ENCODE data around the gene SETDB1.
A peak's percentile ranks its signal among the peaks of the same experiment; 100 is the strongest.

Gene SETDB1

GRCh38 chr1:150957666-150958065, 31.5 kb downstream of the SETDB1 start:
- TF ChIP-seq JUND (IDR thresholded peaks at IDR 0.05; ENCODE audit: low read depth) = no peak
- DNase-seq (ENCODE audit: low read depth in 1 of 2, low spot score in 1 of 2) = no peak
- in situ Hi-C loops (cut with HindIII; ENCODE audit: low pct_unique_long_range_greater_than_20kb, low sequenced_read_pairs) = no loop called here

- no peak for DNase-seq (ENCODE audit: low read depth in 1 of 2, low spot score in 1 of 2)
- in situ Hi-C loops (cut with HindIII; ENCODE audit: low pct_unique_long_range_greater_than_20kb, low sequenced_read_pairs) = no loop called here
- TF ChIP-seq JUND (IDR thresholded peaks at IDR 0.05; ENCODE audit: low read depth) = no peak
Observed at GRCh38 chr1:150960646-150961045, 34.5 kb downstream of the SETDB1 start.

GRCh38 chr1:150961756-150962155, 35.6 kb downstream of the SETDB1 start:
- in situ Hi-C loops (cut with HindIII; ENCODE audit: low pct_unique_long_range_greater_than_20kb, low sequenced_read_pairs) = no loop called here
- no peak for TF ChIP-seq JUND (IDR thresholded peaks at IDR 0.05; ENCODE audit: low read depth)
- DNase-seq (ENCODE audit: low read depth in 1 of 2, low spot score in 1 of 2) = peak in 1 of 2 experiments; percentile 22

DNA sequence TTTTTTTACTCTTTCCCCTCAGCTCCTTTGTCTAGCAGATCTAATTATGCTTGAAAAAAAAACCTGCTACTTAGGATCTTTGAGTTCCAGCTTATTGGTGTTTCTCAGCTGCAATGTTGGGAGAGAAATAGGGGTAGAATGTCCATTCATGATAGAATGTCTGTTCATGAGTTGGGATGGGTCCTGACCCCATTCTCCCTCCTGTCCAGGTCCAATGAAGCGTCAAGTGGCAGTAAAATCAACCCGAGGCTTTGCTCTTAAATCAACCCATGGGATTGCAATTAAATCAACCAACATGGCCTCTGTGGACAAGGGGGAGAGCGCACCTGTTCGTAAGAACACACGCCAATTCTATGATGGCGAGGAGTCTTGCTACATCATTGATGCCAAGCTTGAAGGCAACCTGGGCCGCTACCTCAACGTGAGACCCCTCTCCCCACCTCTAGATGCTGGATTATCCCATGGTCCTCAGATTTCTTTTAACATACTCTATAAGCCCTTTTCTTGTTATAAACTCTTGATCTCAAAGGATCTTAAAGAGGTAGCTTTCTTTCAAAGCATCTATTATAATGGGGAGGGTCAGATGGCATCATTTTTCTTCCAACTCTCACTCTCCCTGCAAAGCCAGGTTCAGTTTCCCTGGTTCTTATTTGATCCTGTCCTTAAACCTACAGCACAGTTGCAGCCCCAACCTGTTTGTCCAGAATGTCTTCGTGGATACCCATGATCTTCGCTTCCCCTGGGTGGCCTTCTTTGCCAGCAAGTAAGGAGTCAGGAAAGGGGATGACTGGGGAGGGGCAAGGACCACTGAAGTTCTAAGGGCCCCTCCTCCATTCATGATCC, 37.4 kb downstream of the SETDB1 start:
- peak in 1 of 2 experiments; percentile 66 for DNase-seq (ENCODE audit: low read depth in 1 of 2, low spot score in 1 of 2)
- in situ Hi-C loops (cut with HindIII; ENCODE audit: low pct_unique_long_range_greater_than_20kb, low sequenced_read_pairs) = no loop called here
- TF ChIP-seq JUND (IDR thresholded peaks at IDR 0.05; ENCODE audit: low read depth) = no peak

- no peak for DNase-seq (ENCODE audit: low read depth in 1 of 2, low spot score in 1 of 2)
- in situ Hi-C loops (cut with HindIII; ENCODE audit: low pct_unique_long_range_greater_than_20kb, low sequenced_read_pairs) = no loop called here
- no peak for TF ChIP-seq JUND (IDR thresholded peaks at IDR 0.05; ENCODE audit: low read depth)
Observed at GRCh38 chr1:150964164-150964489, 38.0 kb downstream of the SETDB1 start.

- DNase-seq (ENCODE audit: low read depth in 1 of 2, low spot score in 1 of 2) = no peak
- TF ChIP-seq JUND (IDR thresholded peaks at IDR 0.05; ENCODE audit: low read depth) = no peak
- in situ Hi-C loops (cut with HindIII; ENCODE audit: low pct_unique_long_range_greater_than_20kb, low sequenced_read_pairs) = no loop called here
Observed at GRCh38 chr1:150965605-150966004, 39.4 kb downstream of the SETDB1 start.

- in situ Hi-C loops (cut with HindIII; ENCODE audit: low pct_unique_long_range_greater_than_20kb, low sequenced_read_pairs) = no loop called here
- DNase-seq (ENCODE audit: low read depth in 1 of 2, low spot score in 1 of 2) = no peak
- TF ChIP-seq JUND (IDR thresholded peaks at IDR 0.05; ENCODE audit: low read depth) = no peak
Observed at GRCh38 chr1:150966011-150966410, 39.8 kb downstream of the SETDB1 start.

- TF ChIP-seq JUND (IDR thresholded peaks at IDR 0.05; ENCODE audit: low read depth) = no peak
- in situ Hi-C loops (cut with HindIII; ENCODE audit: low pct_unique_long_range_greater_than_20kb, low sequenced_read_pairs) = no loop called here
- no peak for DNase-seq (ENCODE audit: low read depth in 1 of 2, low spot score in 1 of 2)
Observed at GRCh38 chr1:150967936-150968335, 41.8 kb downstream of the SETDB1 start.

DNA sequence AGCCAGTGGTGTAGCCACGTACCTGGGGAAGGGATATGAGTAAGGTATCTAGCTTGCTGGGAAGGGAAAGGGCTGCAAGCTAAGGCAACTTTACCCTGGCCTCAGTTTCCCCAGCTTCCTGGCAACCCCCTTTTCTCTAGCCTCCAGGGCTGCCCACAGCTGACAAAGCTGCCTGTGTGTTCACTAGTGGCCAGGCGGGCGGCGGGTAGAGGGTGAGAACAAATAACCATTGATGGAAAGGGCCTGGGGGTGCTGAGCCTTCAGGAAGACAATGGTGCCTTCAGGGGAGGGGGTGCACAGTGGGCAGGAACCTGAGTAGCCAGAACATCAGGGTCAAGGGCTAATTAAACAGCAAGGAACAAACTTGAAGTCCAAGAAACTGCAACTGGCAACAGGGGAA, 42.3 kb downstream of the SETDB1 start:
- no peak for TF ChIP-seq JUND (IDR thresholded peaks at IDR 0.05; ENCODE audit: low read depth)
- in situ Hi-C loops (cut with HindIII; ENCODE audit: low pct_unique_long_range_greater_than_20kb, low sequenced_read_pairs) = no loop called here
- peak in 1 of 2 experiments; percentile 44 for DNase-seq (ENCODE audit: low read depth in 1 of 2, low spot score in 1 of 2)

DNA sequence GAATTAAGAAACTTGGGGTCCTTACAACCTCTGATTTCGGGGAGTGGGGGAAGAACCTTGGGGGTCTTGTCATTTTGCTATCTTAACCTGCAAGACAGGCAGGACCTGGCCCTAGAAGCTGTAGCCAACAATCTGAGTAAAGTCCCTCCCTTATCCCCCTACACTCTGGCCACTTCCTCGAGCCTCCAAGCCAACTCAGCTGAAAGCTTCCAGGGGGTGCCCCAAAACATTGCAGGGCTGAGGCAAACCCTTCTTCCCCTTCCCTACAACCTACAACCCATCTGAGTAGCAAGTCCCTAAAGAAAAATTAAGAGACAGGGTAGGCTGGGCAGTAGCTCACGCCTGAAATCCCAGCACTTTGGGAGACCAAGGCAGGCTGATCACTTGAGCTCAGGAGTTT, 43.5 kb downstream of the SETDB1 start:
- TF ChIP-seq JUND (IDR thresholded peaks at IDR 0.05; ENCODE audit: low read depth) = no peak
- no peak for DNase-seq (ENCODE audit: low read depth in 1 of 2, low spot score in 1 of 2)
- in situ Hi-C loops (cut with HindIII; ENCODE audit: low pct_unique_long_range_greater_than_20kb, low sequenced_read_pairs) = no loop called here

- in situ Hi-C loops (cut with HindIII; ENCODE audit: low pct_unique_long_range_greater_than_20kb, low sequenced_read_pairs) = no loop called here
- DNase-seq (ENCODE audit: low read depth in 1 of 2, low spot score in 1 of 2) = peak; percentile 45 to 88
- TF ChIP-seq JUND (IDR thresholded peaks at IDR 0.05; ENCODE audit: low read depth) = no peak
Observed at GRCh38 chr1:150970808-150971582, 44.8 kb downstream of the SETDB1 start.

- DNase-seq (ENCODE audit: low read depth in 1 of 2, low spot score in 1 of 2) = peak; percentile 57 to 70
- TF ChIP-seq JUND (IDR thresholded peaks at IDR 0.05; ENCODE audit: low read depth) = 0 out of 2 replicates have a peak, but pooled peaks have one; percentile 17
Observed at GRCh38 chr1:150971583-150972416, 45.6 kb downstream of the SETDB1 start.

More at GRCh38 chr1:150971583-150972416, 45.6 kb downstream of the SETDB1 start:
- in situ Hi-C loops (cut with HindIII; ENCODE audit: low pct_unique_long_range_greater_than_20kb, low sequenced_read_pairs) = no loop called here

Measured in T47D (cell line).